ENCODE measurements around the gene GCSAML. TPM values are rescaled to one million over a fixed set of nuclear protein-coding genes. Genes with fewer than 3 reads are reported as not detected.
"Not testable (repeated sequence)": the region's sequence is repeated elsewhere in the genome, so short reads cannot be mapped to it uniquely, and the experiment has no call there.

GCSAML gene
- total RNA-seq, result not detected in 2 replicates

DNA sequence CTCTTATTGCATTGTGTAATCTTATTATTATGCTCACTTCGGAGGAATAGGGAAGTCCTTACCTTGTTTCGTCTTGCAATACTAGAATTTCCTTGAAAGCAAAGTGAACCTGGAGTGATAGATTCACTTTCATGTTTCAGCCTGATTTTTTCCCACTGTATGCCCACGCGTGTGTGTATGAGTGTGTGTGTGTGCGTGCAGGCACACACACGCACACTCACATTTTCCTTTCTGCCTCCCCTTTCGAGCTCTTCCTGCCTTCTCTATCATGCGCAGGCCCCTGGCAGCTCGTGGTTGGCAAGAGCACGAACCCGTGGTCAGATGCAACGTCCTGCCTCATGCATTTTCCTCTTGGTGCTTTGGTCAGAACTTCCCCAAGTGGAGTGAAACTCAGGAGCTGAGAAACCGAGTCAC is at the start of gene GCSAML:
TSS of gene GCSAML (plus strand) at position 366 of the 414 bp plus-strand sequence. CDS start 58 bp downstream, outside the sequence.
- no peak for TF ChIP-seq CTCF (IDR thresholded peaks at IDR 0.05; ENCODE audit: insufficient read depth, low read depth, low read length)
- no peak for DNase-seq (ENCODE audit: low read depth)
- no peak within 1 kb of the TSS for H3K4me3 ChIP-seq (ENCODE audit: low read depth, low read length)

GRCh38 chr1:247500865-247501264 is 48.1 kb upstream of the GCSAML start:
- H3K4me3 ChIP-seq (ENCODE audit: low read depth, low read length), result no peak overlapping the region
- no peak for TF ChIP-seq CTCF (IDR thresholded peaks at IDR 0.05; ENCODE audit: insufficient read depth, low read depth, low read length)
- no peak for DNase-seq (ENCODE audit: low read depth)

GRCh38 chr1:247506831-247507230 is 42.1 kb upstream of the GCSAML start:
- TF ChIP-seq CTCF (IDR thresholded peaks at IDR 0.05; ENCODE audit: insufficient read depth, low read depth, low read length), result no peak
- no peak for DNase-seq (ENCODE audit: low read depth)
- H3K4me3 ChIP-seq (ENCODE audit: low read depth, low read length), result no peak overlapping the region

- peak overlapping the region; percentile 31 for H3K4me3 ChIP-seq (ENCODE audit: low read depth, low read length)
- no peak for DNase-seq (ENCODE audit: low read depth)
- TF ChIP-seq CTCF (IDR thresholded peaks at IDR 0.05; ENCODE audit: insufficient read depth, low read depth, low read length), result no peak
These were observed 30.9 kb upstream of the GCSAML start for GRCh38 chr1:247517795-247518612.

DNA sequence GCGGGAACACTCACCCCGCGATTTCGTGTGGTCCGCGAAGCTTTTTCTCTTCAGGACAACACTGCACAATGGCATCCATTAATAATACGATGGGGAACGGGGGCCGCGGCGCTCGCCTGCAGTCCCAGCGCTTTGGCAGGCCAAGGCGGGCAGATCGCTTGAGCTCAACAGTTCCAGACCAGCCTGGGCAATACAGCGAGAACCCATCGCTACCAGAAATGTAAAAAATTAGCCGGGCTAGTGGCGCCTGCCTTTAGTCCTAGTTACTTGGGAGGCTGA is 30.4 kb upstream of the GCSAML start:
- TF ChIP-seq CTCF (IDR thresholded peaks at IDR 0.05; ENCODE audit: insufficient read depth, low read depth, low read length), result no peak
- no peak overlapping the region for H3K4me3 ChIP-seq (ENCODE audit: low read depth, low read length)
- DNase-seq (ENCODE audit: low read depth), result no peak

GRCh38 chr1:247521886-247522285 is 27.0 kb upstream of the GCSAML start:
- DNase-seq (ENCODE audit: low read depth), result not testable (repeated sequence)

DNA sequence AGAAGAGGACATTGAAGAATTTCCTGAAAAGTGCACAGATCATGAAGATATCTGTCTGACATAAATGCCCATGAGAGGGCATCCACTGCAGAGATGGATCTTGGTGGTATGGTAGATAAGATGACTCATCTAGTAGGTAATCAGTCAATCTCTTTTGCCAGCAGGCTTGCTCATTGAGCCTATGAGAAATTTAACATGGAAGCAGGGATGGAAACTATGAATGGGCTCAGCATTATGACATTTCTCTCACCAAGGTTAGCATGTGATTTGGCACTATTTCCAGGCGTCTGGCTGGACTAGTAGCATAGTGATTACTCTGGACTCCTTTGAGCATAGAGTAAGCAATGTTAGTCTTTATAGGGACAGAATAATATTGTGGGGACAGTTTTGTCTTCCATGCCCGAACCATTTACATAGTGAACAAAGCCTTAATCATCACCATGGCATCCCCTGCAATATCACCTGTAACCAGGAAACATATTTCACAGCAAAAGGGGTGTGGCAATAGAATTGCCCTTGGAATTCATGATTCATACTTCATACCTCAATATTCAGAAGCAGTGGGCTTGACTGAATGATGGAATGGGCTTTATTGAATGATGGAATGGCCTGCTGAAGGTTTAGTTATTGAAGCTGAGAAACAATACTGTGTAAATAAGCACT is 20.0 kb upstream of the GCSAML start:
- no peak overlapping the region for H3K4me3 ChIP-seq (ENCODE audit: low read depth, low read length)
- no peak for DNase-seq (ENCODE audit: low read depth)
- no peak for TF ChIP-seq CTCF (IDR thresholded peaks at IDR 0.05; ENCODE audit: insufficient read depth, low read depth, low read length)

More at GRCh38 chr1:247521886-247522285, 27.0 kb upstream of the GCSAML start:
- H3K4me3 ChIP-seq (ENCODE audit: low read depth, low read length), result not testable (repeated sequence)

Data from fibroblast of villous mesenchyme (primary cell).